MM.1S (cell line): ENCODE results near the gene ATXN1.

Experiments
- DNase-seq: peaks from one replicate; pipeline ENCODE4 v3.0.0-alpha.2; 2015
- H2AFZ ChIP-seq: fragments of 300-600 bp; sonication (generic); 2 replicates; pipeline ENCODE4 v1.6.0; 2016; ENCODE audit warnings: antibody characterized with exemption, low read length
- H3F3A ChIP-seq: fragments of 300-600 bp; sonication (generic); 2 replicates; pipeline ENCODE4 v1.6.1; 2016; ENCODE audit warnings: mild to moderate bottlenecking, antibody characterized with exemption, low read length, moderate library complexity, mixed read lengths; ENCODE audit not compliant: insufficient read depth
- H3K27ac ChIP-seq: fragments of 300-600 bp; sonication (generic); 2 replicates; pipeline ENCODE4 v1.5.1; 2016; ENCODE audit warnings: mild to moderate bottlenecking, low read length
- H3K27me3 ChIP-seq: fragments of 300-600 bp; sonication (generic); replicated peaks from 2 replicates; pipeline ENCODE4 v1.6.0; 2016; ENCODE audit warnings: low read length; ENCODE audit not compliant: insufficient read depth
- H3K36me3 ChIP-seq: fragments of 300-600 bp; sonication (generic); replicated peaks from 2 replicates; pipeline ENCODE4 v1.6.1; 2016; ENCODE audit warnings: mild to moderate bottlenecking, low read length, mixed read lengths; ENCODE audit not compliant: insufficient read depth
- H3K4me1 ChIP-seq: fragments of 300-600 bp; sonication (generic); 2 replicates; pipeline ENCODE4 v1.6.1; 2016; ENCODE audit warnings: low read length, mixed read lengths
- H3K4me2 ChIP-seq: fragments of 300-600 bp; sonication (generic); 2 replicates; pipeline ENCODE4 v1.6.0; 2016; ENCODE audit warnings: low read depth, low read length
- H3K4me3 ChIP-seq: fragments of 300-600 bp; sonication (generic); 2 replicates; pipeline ENCODE4 v1.5.1; 2016; ENCODE audit warnings: low read length, mixed read lengths
- H3K79me2 ChIP-seq: fragments of 300-600 bp; sonication (generic); 2 replicates; pipeline ENCODE4 v1.6.1; 2016; ENCODE audit warnings: mixed run types, low read length, mixed read lengths
- H3K9ac ChIP-seq: fragments of 300-600 bp; sonication (generic); 2 replicates; pipeline ENCODE4 v1.6.1; 2016; ENCODE audit warnings: low read length, mixed read lengths
- H3K9me2 ChIP-seq: fragments of 300-600 bp; sonication (generic); replicated peaks from 2 replicates; pipeline ENCODE4 v1.6.1; 2016; ENCODE audit warnings: mild to moderate bottlenecking, low read length, mixed read lengths; ENCODE audit not compliant: insufficient read depth
- H3K9me3 ChIP-seq: fragments of 300-600 bp; sonication (generic); replicated peaks from 2 replicates; pipeline ENCODE4 v1.6.1; 2016; ENCODE audit warnings: mild to moderate bottlenecking, low read length, mixed read lengths; ENCODE audit not compliant: insufficient read depth
- H4K20me1 ChIP-seq: fragments of 300-600 bp; sonication (generic); 2 replicates; pipeline ENCODE4 v1.6.1; 2016; ENCODE audit warnings: mild to moderate bottlenecking, low read length, moderate library complexity, mixed read lengths; ENCODE audit not compliant: insufficient read depth
- EZH2 ChIP-seq: fragments of 300-600 bp; sonication (generic); optimal IDR thresholded peaks from 2 replicates; pipeline ENCODE3; 2017; ENCODE audit warnings: low read depth, mild to moderate bottlenecking, antibody characterized with exemption, low read length, mixed read lengths
- EZH2phosphoT487 ChIP-seq: fragments of 300-600 bp; sonication (generic); IDR thresholded peaks from 2 replicates; pipeline ENCODE4 v1.6.1; 2018; ENCODE audit warnings: antibody characterized with exemption, low read length
- TF ChIP-seq, protein P1 (sequence below): fragments of 300-600 bp; sonication (generic); IDR thresholded peaks from 2 replicates; pipeline ENCODE4 v1.5.1; 2016; ENCODE audit warnings: antibody characterized with exemption, low read length, mixed read lengths

Gene ATXN1

DNA sequence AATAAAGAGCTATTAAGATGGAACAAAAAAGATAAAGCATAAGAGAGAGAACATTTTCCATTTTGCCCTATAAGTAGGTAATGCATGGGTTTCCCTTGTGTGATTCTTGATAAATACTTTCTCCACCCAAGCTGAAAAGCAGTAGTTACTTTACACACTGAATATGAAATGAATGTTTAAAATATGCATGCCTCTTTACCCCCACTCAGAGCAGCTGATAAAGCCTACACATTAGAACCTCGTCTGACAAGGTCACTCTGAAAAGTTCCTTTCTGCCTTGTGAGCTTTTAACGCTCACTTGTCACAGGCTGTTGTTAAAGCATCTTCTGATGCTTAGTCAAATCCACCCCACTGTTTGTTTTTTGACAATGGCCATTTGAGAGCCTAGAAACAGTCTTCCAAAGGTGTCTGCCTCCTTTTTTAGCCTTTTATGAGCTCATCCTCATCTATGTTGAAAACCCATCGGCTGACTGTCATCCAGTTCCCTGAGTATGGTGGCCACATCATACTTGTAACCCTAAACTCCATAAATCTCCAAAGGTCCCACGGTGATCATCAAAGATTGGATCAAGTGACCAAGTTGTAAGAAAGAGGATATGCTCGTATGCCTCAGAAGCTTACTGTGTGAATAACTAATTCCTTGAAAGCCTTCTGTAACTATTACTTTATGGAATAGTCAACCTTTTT is 102.8 kb downstream of the ATXN1 start:
- H2AFZ ChIP-seq = no peak overlapping the region
- no peaks in the 10 kb centered on the region for H3K36me3 ChIP-seq
- H4K20me1 ChIP-seq = no peaks in the 10 kb centered on the region
- no peaks in the 10 kb centered on the region for H3K9me3 ChIP-seq
- TF ChIP-seq EZH2 (no peak), EZH2phosphoT487 (no peak)
- TF ChIP-seq, protein P1, sequence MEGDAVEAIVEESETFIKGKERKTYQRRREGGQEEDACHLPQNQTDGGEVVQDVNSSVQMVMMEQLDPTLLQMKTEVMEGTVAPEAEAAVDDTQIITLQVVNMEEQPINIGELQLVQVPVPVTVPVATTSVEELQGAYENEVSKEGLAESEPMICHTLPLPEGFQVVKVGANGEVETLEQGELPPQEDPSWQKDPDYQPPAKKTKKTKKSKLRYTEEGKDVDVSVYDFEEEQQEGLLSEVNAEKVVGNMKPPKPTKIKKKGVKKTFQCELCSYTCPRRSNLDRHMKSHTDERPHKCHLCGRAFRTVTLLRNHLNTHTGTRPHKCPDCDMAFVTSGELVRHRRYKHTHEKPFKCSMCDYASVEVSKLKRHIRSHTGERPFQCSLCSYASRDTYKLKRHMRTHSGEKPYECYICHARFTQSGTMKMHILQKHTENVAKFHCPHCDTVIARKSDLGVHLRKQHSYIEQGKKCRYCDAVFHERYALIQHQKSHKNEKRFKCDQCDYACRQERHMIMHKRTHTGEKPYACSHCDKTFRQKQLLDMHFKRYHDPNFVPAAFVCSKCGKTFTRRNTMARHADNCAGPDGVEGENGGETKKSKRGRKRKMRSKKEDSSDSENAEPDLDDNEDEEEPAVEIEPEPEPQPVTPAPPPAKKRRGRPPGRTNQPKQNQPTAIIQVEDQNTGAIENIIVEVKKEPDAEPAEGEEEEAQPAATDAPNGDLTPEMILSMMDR = no peak
- H3K27me3 ChIP-seq = no peaks in the 10 kb centered on the region
- no peak overlapping the region for H3K9ac ChIP-seq
- H3K4me3 ChIP-seq = no peak overlapping the region
- no peak overlapping the region for H3K4me2 ChIP-seq
- no peaks in the 10 kb centered on the region for H3F3A ChIP-seq
- no peaks in the 10 kb centered on the region for H3K79me2 ChIP-seq
- H3K4me1 ChIP-seq = peaks cover 11% of the 10 kb centered on the region
- H3K9me2 ChIP-seq = no peaks in the 10 kb centered on the region
- no peak for DNase-seq
- H3K27ac ChIP-seq = no peak overlapping the region

DNA sequence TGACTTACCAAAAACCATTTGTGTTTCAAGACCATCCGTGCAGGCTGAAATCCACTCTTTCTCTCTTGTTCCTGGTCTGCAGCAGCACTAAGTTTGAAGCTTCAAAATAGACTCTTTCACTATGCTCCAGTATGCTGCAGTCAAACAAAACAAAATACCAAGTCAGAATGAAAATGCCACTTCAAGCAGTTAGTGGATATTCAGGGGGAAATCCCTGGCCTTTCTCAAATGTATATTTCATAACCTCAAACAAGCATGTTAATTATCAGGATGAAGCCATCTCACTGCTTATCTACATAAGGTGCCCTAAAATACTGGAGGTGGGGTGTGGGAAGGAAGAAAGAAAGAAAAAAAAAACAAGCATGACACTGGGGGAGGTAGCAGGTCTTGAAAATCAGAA is 103.5 kb downstream of the ATXN1 start:
- Histone ChIP-seq H3F3A (no peaks in the 10 kb centered on the region), H3K4me3 (no peak overlapping the region), H4K20me1 (no peaks in the 10 kb centered on the region), H3K9ac (no peak overlapping the region), H3K36me3 (no peaks in the 10 kb centered on the region), H3K27ac (no peak overlapping the region), H3K79me2 (no peaks in the 10 kb centered on the region), H2AFZ (no peak overlapping the region), H3K4me2 (no peak overlapping the region), H3K27me3 (no peaks in the 10 kb centered on the region), H3K9me3 (no peaks in the 10 kb centered on the region), H3K4me1 (peaks cover 11% of the 10 kb centered on the region), H3K9me2 (no peaks in the 10 kb centered on the region)
- TF ChIP-seq EZH2 (no peak), EZH2phosphoT487 (no peak)
- TF ChIP-seq, protein P1 = no peak
- no peak for DNase-seq

DNA sequence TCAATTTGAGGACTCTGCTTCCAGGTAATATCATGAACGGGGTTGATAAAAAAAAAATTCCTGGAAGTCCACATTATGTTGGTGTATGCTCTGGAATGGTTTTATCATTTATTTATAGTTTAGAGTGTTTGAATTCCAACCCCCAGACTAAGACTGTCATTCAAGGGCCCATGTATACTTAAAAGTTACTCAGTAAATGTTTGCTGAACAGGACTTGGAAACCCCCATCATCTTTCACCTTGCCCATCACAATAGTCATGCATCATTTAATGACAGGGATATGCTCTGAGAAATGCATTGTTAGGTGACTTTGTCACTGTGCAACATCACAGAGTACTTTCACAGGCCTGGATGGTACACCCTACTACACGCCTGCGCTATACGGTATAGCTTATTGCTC is 104.8 kb downstream of the ATXN1 start:
- H3K4me2 ChIP-seq = no peak overlapping the region
- TF ChIP-seq EZH2phosphoT487 (no peak), EZH2 (no peak)
- TF ChIP-seq, protein P1 = no peak
- H3K4me3 ChIP-seq = no peak overlapping the region
- H3K36me3 ChIP-seq = no peaks in the 10 kb centered on the region
- peaks cover 19% of the 10 kb centered on the region for H3K4me1 ChIP-seq
- H3K9me3 ChIP-seq = no peaks in the 10 kb centered on the region
- no peaks in the 10 kb centered on the region for H3K9me2 ChIP-seq
- no peak for DNase-seq
- H3K79me2 ChIP-seq = no peaks in the 10 kb centered on the region
- no peaks in the 10 kb centered on the region for H3F3A ChIP-seq
- no peak overlapping the region for H3K27ac ChIP-seq
- no peak overlapping the region for H2AFZ ChIP-seq
- no peaks in the 10 kb centered on the region for H3K27me3 ChIP-seq
- no peaks in the 10 kb centered on the region for H4K20me1 ChIP-seq
- no peak overlapping the region for H3K9ac ChIP-seq
